Heart left ventricle (tissue), 13 donors: ENCODE data around the gene EPHX1.

ENCODE experiments used
- CTCF ChIP-seq, 12 donors: fragments of 200-600 bp; sonication (generic) in 4 of 12; IDR thresholded peaks; one replicate each; pipeline versions ENCODE4 v1.5.0 to v1.8.0; 2018 to 2022; ENCODE audit warnings: antibody characterized with exemption in 12 of 12, mild to moderate bottlenecking in 5 of 12
- POLR2A ChIP-seq, 2 donors: fragments of 450-650 bp; IDR thresholded peaks; one replicate each; pipeline ENCODE4 v1.6.1; 2017; ENCODE audit warnings: antibody characterized with exemption in 2 of 2, mild to moderate bottlenecking in 2 of 2, moderate library complexity in 2 of 2
- donor health status: ischemic (EF 13 %, LVEDD 7.1; RV severe dilation, severe dysfunction).
- donor health status: DM: no; HTN: yes; CAD: no.
- donor health status: DM: no; HTN: no; CAD: no.
- donor health status: ischemic (EF 25% LVEDD 6.9; RV normal size, moderate dysfunction).
- donor health status: ischemic (EF 25% LVEDD 5.7; RV mildly dilated, moderate dysfunction).
- donor health status: ischemic (EF 35%, LVEDD 5.7; RV mildly dilated, moderate dysfunction).
- donor health status: nonischemic (EF 11% LVEDD 7.7; RV severe dilation, severe dysfunction).
- donor health status: DM: yes; HTN: yes; CAD: no.
- donor health status: PGD.
- donor health status: ischemic (EF 29% LVEDD 5.4; RV normal size, mild dysfunction).
- donor health status: nonischemic (EF 23%, LVEDD 6.1; RV moderate dilation, normal function).

GRCh38 chr1:225859151-225859550 is 49.2 kb downstream of the EPHX1 start:
- TF ChIP-seq CTCF (IDR thresholded peaks at IDR 0.05) = no peak
- TF ChIP-seq POLR2A (IDR thresholded peaks at IDR 0.05) = no peak
